AG04449 (cell line): ENCODE measurements around the gene EIF2B2.

ENCODE experiments used
- CTCF ChIA-PET: fragments of 350-600 bp; formaldehyde crosslinking; extraction: SDS; loops from one replicate; lab custom pipeline; 2021; ENCODE audit warnings: antibody characterized with exemption; lab: Yijun Ruan, JAX
- POLR2A ChIA-PET: fragments of 400-600, 350-600 bp; formaldehyde crosslinking; extraction: SDS; loops from one replicate; lab custom pipeline; 2020; ENCODE audit warnings: antibody characterized with exemption, inconsistent platforms; lab: Yijun Ruan, JAX
- DNase-seq: peaks from one replicate; pipeline ENCODE4 v3.0.0-alpha.2; 2010; ENCODE audit warnings: low read depth, low spot score
- H3K4me3 ChIP-seq: 2 replicates; pipeline ENCODE4 v1.5.1; 2011; ENCODE audit warnings: low read depth, mild to moderate bottlenecking, control low read depth, low read length
- TF ChIP-seq, protein P1 (sequence below): IDR thresholded peaks from one replicate; pipeline ENCODE4 v1.5.1; 2011; ENCODE audit warnings: mild to moderate bottlenecking, moderate library complexity, low read length, control low read depth, inconsistent platforms; ENCODE audit not compliant: insufficient read depth; ENCODE audit errors: missing control alignments

EIF2B2 gene

DNA sequence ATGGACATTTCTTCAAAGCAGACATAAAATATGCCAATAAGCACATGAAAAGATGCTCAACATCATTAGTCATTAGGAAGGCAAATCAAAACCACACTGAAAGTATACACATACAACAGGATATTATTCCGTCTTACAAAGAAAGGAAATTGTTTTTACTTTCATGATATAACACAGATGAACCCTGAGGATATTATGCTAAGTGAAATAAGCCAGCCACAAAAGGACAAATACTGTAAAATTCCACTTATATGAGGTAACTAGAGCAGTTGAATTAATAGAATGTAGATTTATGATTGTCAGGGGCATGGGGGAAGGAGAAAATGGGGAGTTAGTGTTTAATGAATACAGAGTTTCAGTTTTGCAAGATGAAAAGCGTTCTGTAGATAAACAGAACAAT, 56.9 kb downstream of the EIF2B2 start:
- POLR2A ChIA-PET: no interaction called here

DNA sequence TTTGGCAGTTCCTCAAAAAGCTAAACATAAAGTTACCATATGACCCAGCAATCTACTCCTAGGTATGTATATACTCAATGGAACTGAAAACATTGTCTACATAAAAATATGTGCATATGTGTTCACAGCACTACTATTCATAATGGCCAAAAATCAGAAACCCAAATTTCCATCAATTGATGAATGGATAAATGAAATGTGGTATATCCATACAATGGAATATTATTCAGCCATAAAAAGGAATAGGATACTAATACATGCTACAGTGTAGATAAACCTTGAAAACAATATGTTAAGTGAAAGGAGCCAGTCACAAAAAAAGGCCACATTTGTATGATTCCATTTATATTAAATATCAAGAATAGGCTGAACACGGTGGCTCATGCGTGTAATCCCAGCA, 57.7 kb downstream of the EIF2B2 start:
- H3K4me3 ChIP-seq: no peak overlapping the region
- CTCF ChIA-PET: no interaction called here
- POLR2A ChIA-PET: no interaction called here
- DNase-seq: no peak
- TF ChIP-seq, protein P1, sequence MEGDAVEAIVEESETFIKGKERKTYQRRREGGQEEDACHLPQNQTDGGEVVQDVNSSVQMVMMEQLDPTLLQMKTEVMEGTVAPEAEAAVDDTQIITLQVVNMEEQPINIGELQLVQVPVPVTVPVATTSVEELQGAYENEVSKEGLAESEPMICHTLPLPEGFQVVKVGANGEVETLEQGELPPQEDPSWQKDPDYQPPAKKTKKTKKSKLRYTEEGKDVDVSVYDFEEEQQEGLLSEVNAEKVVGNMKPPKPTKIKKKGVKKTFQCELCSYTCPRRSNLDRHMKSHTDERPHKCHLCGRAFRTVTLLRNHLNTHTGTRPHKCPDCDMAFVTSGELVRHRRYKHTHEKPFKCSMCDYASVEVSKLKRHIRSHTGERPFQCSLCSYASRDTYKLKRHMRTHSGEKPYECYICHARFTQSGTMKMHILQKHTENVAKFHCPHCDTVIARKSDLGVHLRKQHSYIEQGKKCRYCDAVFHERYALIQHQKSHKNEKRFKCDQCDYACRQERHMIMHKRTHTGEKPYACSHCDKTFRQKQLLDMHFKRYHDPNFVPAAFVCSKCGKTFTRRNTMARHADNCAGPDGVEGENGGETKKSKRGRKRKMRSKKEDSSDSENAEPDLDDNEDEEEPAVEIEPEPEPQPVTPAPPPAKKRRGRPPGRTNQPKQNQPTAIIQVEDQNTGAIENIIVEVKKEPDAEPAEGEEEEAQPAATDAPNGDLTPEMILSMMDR: no peak

More for the DNA sequence above, 56.9 kb downstream of the EIF2B2 start:
- TF ChIP-seq, protein P1: no peak
- DNase-seq: no peak
- CTCF ChIA-PET: no interaction called here
- H3K4me3 ChIP-seq: no peak overlapping the region
